ENCODE results near the gene KAT6B.

KAT6B gene

GRCh38 chr10:75080554-75080953, 254.2 kb downstream of the KAT6B start:
- in situ Hi-C loops (cut with HindIII; ENCODE audit: low pct_ligation_motif_present, low pct_unique_long_range_greater_than_20kb, low sequenced_read_pairs), result no loop called here
- no peak for DNase-seq

- in situ Hi-C loops (cut with HindIII; ENCODE audit: low pct_ligation_motif_present, low pct_unique_long_range_greater_than_20kb, low sequenced_read_pairs), result no loop called here
- DNase-seq, result no peak
Measured at GRCh38 chr10:75081379-75081778, 255.0 kb downstream of the KAT6B start.

All from ACHN (cell line).